ENCODE measurements around the gene MYL10.

DNA sequence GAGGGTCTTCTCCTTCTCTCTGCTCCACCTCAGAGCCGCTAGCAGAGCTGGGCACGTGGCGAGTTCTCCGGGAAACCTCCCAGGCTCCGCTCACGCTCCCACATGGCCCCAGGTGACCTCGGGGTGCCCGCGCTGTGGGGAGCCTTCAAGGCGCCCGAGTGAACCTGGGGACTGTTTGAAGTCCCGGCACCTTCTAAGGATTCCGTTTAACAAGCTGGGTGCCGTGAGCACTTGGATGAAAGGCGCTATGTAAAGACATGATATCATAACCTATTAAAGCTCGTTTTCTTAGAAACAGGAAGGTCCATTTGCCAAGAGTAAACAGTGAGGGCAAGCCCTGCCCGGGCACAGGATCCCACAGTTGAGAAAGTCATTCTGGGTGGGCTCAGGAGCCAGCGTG, 15.8 kb upstream of the MYL10 start:
- TF ChIP-seq, protein P1, sequence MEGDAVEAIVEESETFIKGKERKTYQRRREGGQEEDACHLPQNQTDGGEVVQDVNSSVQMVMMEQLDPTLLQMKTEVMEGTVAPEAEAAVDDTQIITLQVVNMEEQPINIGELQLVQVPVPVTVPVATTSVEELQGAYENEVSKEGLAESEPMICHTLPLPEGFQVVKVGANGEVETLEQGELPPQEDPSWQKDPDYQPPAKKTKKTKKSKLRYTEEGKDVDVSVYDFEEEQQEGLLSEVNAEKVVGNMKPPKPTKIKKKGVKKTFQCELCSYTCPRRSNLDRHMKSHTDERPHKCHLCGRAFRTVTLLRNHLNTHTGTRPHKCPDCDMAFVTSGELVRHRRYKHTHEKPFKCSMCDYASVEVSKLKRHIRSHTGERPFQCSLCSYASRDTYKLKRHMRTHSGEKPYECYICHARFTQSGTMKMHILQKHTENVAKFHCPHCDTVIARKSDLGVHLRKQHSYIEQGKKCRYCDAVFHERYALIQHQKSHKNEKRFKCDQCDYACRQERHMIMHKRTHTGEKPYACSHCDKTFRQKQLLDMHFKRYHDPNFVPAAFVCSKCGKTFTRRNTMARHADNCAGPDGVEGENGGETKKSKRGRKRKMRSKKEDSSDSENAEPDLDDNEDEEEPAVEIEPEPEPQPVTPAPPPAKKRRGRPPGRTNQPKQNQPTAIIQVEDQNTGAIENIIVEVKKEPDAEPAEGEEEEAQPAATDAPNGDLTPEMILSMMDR (IDR thresholded peaks at IDR 0.05; ENCODE audit: low read depth, low read length): no peak
- TF ChIP-seq POLR2A (IDR thresholded peaks at IDR 0.05; ENCODE audit: extremely low read depth, insufficient read length): no peak
- TF ChIP-seq MYC (IDR thresholded peaks at IDR 0.05; ENCODE audit: low read depth, low read length): no peak

Data from NB4 (cell line).